Measurements from ENCODE around the gene NFATC1. TPM values are rescaled to one million over a fixed set of nuclear protein-coding genes. Genes with fewer than 3 reads are reported as not detected.

Gene NFATC1
- total RNA-seq, 1 donor from 2014 or later = 16.6 TPM

DNA sequence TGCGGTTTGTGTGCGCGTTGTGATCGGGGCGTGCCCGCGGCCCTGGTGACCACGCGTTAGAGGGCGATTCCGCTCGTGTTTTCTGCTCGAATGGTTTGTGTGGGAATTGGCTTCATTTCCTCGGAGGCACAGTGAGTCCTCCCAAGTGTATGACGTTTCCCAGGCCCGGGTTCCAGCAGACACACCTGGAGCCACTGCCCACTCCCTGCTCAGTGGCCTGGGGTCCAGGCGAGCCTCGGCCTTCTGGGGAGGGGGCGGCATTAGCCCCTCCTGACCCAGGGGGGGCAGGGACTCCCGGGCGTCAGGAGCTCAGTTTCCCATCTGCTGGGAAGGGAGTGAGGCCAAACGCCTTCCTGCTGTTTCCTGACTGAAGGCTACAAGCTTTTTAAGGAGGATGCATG, 92.1 kb downstream of the NFATC1 start:
- Histone ChIP-seq H3K27me3 (no peaks in the 10 kb centered on the region), H3K4me3 (no peak overlapping the region), H3K36me3 (peaks cover 11% of the 10 kb centered on the region), H3K27ac (no peak overlapping the region), H3K4me1 (no peaks in the 10 kb centered on the region), H3K9me3 (no peaks in the 10 kb centered on the region)
- DNase-seq = no peak
- no peak for ATAC-seq
- intact Hi-C loops (cut with DNase I) = no loop called here
- TF ChIP-seq, protein P1, sequence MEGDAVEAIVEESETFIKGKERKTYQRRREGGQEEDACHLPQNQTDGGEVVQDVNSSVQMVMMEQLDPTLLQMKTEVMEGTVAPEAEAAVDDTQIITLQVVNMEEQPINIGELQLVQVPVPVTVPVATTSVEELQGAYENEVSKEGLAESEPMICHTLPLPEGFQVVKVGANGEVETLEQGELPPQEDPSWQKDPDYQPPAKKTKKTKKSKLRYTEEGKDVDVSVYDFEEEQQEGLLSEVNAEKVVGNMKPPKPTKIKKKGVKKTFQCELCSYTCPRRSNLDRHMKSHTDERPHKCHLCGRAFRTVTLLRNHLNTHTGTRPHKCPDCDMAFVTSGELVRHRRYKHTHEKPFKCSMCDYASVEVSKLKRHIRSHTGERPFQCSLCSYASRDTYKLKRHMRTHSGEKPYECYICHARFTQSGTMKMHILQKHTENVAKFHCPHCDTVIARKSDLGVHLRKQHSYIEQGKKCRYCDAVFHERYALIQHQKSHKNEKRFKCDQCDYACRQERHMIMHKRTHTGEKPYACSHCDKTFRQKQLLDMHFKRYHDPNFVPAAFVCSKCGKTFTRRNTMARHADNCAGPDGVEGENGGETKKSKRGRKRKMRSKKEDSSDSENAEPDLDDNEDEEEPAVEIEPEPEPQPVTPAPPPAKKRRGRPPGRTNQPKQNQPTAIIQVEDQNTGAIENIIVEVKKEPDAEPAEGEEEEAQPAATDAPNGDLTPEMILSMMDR (IDR thresholded peaks at IDR 0.05) = no peak

DNA sequence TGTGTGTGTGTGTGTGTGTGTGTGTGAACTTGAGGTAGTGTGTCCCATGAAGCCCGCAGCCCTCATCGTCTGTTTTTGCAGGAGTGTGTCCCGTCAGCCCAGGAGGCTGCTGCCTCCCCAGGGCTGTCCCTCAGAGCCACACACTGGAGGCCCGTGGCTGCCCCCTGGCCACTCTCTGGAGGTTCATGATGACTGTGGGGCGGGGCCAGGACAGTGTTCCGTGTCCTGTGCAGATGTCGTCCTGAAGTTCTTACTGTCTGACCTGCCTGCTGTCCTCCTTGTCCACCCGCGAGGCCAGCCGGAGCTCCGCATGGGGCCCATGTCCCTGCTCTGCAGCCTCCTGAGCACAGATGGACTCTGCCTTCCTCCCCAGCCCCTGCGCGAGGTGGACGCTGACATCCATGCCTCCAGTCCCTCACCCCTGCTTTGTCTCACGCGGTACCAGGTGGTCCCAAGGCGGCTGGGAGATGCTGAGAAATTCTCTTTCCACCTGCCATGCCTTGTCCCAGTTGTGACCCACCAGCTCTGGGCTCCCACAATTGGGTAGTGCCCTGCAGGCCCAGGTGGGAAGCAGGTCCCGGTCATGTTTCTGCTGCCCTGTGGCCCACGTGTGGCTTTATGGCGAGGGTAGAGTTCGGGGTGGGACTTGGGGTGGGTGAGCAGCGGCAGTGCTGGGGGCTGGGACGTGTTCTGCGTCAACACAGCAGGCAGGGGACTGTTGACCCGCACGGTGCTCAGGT, 92.8 kb downstream of the NFATC1 start:
- Histone ChIP-seq H3K4me1 (no peaks in the 10 kb centered on the region), H3K4me3 (no peak overlapping the region), H3K27ac (no peak overlapping the region), H3K9me3 (no peaks in the 10 kb centered on the region), H3K27me3 (no peaks in the 10 kb centered on the region), H3K36me3 (peaks cover 11% of the 10 kb centered on the region)
- ATAC-seq (no peak), DNase-seq (peak; percentile 57)
- TF ChIP-seq, protein P1 (IDR thresholded peaks at IDR 0.05) = no peak
- intact Hi-C loops (cut with DNase I) = no loop called here

DNA sequence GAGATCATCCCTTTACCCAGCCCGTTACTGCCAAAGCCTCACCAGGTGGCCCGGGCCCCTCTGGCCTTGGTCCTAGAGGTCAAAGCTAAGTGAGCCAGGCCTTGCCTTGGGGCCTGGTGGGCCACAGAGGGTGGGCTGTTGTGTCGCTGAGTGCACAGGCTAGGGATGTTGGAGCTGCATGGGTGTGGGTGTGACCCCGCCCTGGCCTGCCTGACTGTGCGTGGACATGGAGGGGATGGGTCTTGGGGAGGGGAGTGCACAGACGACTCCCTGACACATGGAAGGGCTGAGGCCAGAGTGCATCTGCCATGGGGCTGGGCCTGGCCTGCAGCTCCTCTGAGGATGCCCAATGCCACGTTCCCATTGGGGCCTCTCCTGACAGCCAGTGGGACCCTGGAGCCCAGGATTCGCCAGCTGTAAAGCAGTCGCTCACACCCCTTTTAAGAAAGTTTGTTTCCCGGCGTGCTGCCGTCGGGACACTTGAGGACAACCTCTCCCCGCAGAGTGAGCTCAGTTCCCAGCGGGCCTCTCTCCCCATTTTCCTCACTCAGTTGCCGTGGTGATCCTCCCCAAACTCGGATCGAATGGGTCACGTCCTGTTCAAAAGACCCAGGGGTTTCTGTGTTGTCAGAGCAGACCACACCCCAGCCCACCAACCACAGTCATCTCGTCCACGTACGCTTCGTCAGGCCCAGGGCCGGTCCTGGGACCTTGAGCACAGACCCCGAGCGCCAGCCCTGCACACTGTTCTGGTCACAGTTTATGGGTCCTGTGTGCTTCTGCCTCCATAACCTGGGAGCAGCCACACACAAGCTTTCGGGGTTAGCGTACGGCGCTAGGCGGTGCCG, 93.5 kb downstream of the NFATC1 start:
- intact Hi-C loops (cut with DNase I) = no loop called here

DNA sequence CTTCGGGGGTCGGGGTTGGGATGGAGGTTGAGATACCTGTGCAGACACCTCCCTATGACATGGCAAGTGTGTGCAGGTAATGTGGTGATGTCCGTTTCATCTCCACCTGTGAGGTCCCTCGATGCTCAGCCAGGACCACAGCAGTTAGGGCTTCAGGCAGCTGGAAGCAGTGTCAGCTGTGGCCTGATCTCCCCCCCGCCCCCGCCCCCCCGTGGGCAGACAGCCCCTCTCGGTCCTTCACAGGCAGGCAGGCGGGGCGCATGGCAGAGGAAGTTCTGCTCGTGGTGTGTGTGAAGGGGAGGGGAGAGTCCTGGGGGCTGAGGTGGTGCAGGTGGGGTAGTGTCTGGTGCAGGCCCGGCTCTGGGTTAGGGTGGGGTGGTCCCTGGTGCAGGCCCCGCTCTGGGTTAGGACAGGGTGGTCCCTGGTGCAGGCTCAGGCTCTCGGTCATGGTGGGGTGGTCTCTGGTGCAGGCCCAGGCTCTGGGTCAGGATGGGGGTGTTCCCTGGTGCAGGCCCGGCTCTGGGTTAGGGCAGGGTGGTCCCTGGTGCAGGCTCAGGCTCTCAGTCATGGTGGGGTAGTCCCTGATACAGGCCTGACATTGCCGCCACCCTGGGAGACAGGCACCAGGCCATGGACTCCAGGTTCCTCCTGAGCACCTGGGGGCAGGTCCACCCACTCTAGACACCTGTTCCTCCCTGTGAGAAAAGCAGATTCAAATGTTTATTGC, 94.3 kb downstream of the NFATC1 start:
- H3K27ac ChIP-seq = no peak overlapping the region
- no peaks in the 10 kb centered on the region for H3K9me3 ChIP-seq
- TF ChIP-seq, protein P1 (IDR thresholded peaks at IDR 0.05) = no peak
- DNase-seq = peak; percentile 55
- ATAC-seq = no peak
- H3K4me1 ChIP-seq = no peaks in the 10 kb centered on the region
- no peak overlapping the region for H3K4me3 ChIP-seq
- no peaks in the 10 kb centered on the region for H3K27me3 ChIP-seq
- peaks cover 11% of the 10 kb centered on the region for H3K36me3 ChIP-seq
- intact Hi-C loops (cut with DNase I) = no loop called here

More for the DNA sequence above, 93.5 kb downstream of the NFATC1 start:
- Histone ChIP-seq H3K4me1 (no peaks in the 10 kb centered on the region), H3K9me3 (no peaks in the 10 kb centered on the region), H3K27me3 (no peaks in the 10 kb centered on the region), H3K36me3 (peaks cover 11% of the 10 kb centered on the region), H3K27ac (no peak overlapping the region), H3K4me3 (no peak overlapping the region)
- ATAC-seq = no peak
- TF ChIP-seq, protein P1 (IDR thresholded peaks at IDR 0.05) = no peak
- peak; percentile 60 for DNase-seq

DNA sequence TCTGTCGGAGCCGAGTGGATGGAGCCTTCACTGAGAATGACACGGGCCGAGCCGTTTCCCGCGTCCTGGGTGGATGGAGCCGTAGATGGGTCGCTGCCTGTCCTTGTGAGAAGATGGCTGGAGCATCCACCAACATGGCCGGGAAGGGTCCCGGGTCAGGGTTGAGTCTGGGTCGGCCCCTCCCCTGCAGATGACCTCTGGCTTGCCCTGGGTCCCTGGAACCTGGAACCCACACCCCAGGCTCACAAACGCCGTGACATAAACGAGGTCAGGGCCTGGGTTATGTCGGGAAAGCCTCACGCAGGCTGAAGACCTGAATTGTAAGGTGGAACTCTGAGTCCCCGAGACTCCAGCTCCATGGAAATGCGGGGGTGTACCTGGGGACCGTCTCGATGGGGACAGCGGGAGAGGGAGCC, 94.9 kb downstream of the NFATC1 start:
- peaks cover 11% of the 10 kb centered on the region for H3K36me3 ChIP-seq
- no peak overlapping the region for H3K4me3 ChIP-seq
- no peaks in the 10 kb centered on the region for H3K4me1 ChIP-seq
- intact Hi-C loops (cut with DNase I) = no loop called here
- DNase-seq = peak; percentile 40
- H3K27ac ChIP-seq = no peak overlapping the region
- no peaks in the 10 kb centered on the region for H3K27me3 ChIP-seq
- no peaks in the 10 kb centered on the region for H3K9me3 ChIP-seq
- TF ChIP-seq, protein P1 (IDR thresholded peaks at IDR 0.05) = no peak
- ATAC-seq = no peak
